HCT116 (cell line): ENCODE data around the gene IRF8. TPM values are rescaled to one million over a fixed set of nuclear protein-coding genes. Genes with fewer than 3 reads are reported as not detected.

Experiments used
- ATAC-seq: fragments of 200-7000 bp; cut with Tn5 transposase; 2 replicates; pipeline ENCODE4 v1.9.1; 2020; ENCODE audit warnings: mild to moderate bottlenecking, moderate library complexity
- BruUV-seq: library from RNA; stranded (reverse); fragments of 400-500 nt; replicated peaks from 2 replicates; lab custom pipeline; 2021; lab: Mats Ljungman, UMichigan
- CTCF ChIA-PET: fragments of 300-600 bp; sonication (Branson Sonifier 250); formaldehyde crosslinking; loops from one replicate; lab custom pipeline; 2021; ENCODE audit warnings: antibody characterized with exemption; lab: Charles Lee
- POLR2A ChIA-PET: fragments of 300-600, 350-600 bp; sonication (Branson Sonifier 250); formaldehyde crosslinking; loops from one replicate; lab custom pipeline; 2021; ENCODE audit warnings: antibody characterized with exemption; lab: Charles Lee
- RAD21 ChIA-PET, 2 experiments: fragments of 300-600 bp; sonication (Branson Sonifier 250); formaldehyde crosslinking; loops; one replicate each; lab custom pipeline; 2023; ENCODE audit warnings: low total read pairs in 2 of 2; ENCODE audit not compliant: uncharacterized antibody in 2 of 2, unreplicated experiment in 2 of 2, low non-redundant PET in 1 of 2; lab: Charles Lee
- DNase-seq: peaks from one replicate; pipeline ENCODE4 v3.0.0-alpha.2; 2010; ENCODE audit warnings: low read depth, low spot score
- H2AFZ ChIP-seq: fragments of 200-600 bp; shearing (Covaris generic), sonication (generic); 2 replicates; pipeline ENCODE4 v1.6.1; 2017; ENCODE audit warnings: low read depth, mixed run types, mixed read lengths, antibody characterized with exemption, low read length; ENCODE audit not compliant: poor library complexity, severe bottlenecking
- H3K27ac ChIP-seq: 2 replicates; pipeline ENCODE4 v1.5.1; 2012; ENCODE audit warnings: low read depth, low read length
- H3K27me3 ChIP-seq: fragments of 200-600 bp; sonication (generic); 2 replicates; pipeline ENCODE4 v1.6.1; 2016; ENCODE audit warnings: mixed run types, low read length, mixed read lengths; ENCODE audit not compliant: insufficient read depth
- H3K36me3 ChIP-seq, 2 experiments: fragments of 200-500 bp in 1 of 2; fragments of 200-600 bp in 1 of 2; sonication (Bioruptor generic) in 1 of 2; sonication (generic) in 1 of 2; 2 replicates each; pipeline versions ENCODE4 v1.5.1 to v1.6.1; 2014 to 2016; ENCODE audit warnings: low read length in 2 of 2, inconsistent platforms in 1 of 2, mixed read lengths in 1 of 2, mixed run types in 1 of 2; ENCODE audit not compliant: insufficient read depth in 2 of 2, control insufficient read depth in 1 of 2
- H3K4me1 ChIP-seq, 2 experiments: fragments of 200-600 bp in 1 of 2; sonication (generic) in 1 of 2; 2 replicates each; pipeline versions ENCODE4 v1.5.1 to v1.6.1; 2012 to 2017; ENCODE audit warnings: low read length in 2 of 2, inconsistent platforms in 1 of 2, mild to moderate bottlenecking in 1 of 2, mixed read lengths in 1 of 2, mixed run types in 1 of 2, moderate library complexity in 1 of 2; ENCODE audit not compliant: insufficient read depth in 2 of 2, control insufficient read depth in 1 of 2
- H3K4me2 ChIP-seq: fragments of 200-600 bp; sonication (generic); 2 replicates; pipeline ENCODE4 v1.6.1; 2017; ENCODE audit warnings: mixed run types, low read length, mixed read lengths
- H3K4me3 ChIP-seq, 2 experiments: fragments of 200-600 bp in 1 of 2; sonication (generic) in 1 of 2; replicated peaks in 1 of 2; 2 replicates each; pipeline ENCODE4 v1.5.1; 2011 to 2016; ENCODE audit warnings: low read length in 2 of 2, control low read depth in 1 of 2, low read depth in 1 of 2, mild to moderate bottlenecking in 1 of 2, mixed read lengths in 1 of 2, mixed run types in 1 of 2
- H3K79me2 ChIP-seq: fragments of 200-600 bp; sonication (generic); 2 replicates; pipeline ENCODE4 v1.6.1; 2017; ENCODE audit warnings: mild to moderate bottlenecking, mixed run types, low read length, moderate library complexity, mixed read lengths; ENCODE audit not compliant: insufficient read depth
- H3K9ac ChIP-seq: fragments of 200-600 bp; sonication (generic); 2 replicates; pipeline ENCODE4 v1.6.1; 2016; ENCODE audit warnings: low read length, mixed read lengths
- H3K9me2 ChIP-seq: fragments of 200-600 bp; sonication (generic), shearing (Covaris generic); 2 replicates; pipeline ENCODE4 v1.6.1; 2017; ENCODE audit warnings: mixed run types, mild to moderate bottlenecking, moderate library complexity; ENCODE audit not compliant: insufficient read depth
- H3K9me3 ChIP-seq, 2 experiments: fragments of 200-500 bp in 1 of 2; fragments of 200-600 bp in 1 of 2; sonication (Bioruptor generic) in 1 of 2; sonication (generic) in 1 of 2; 2 replicates each; pipeline ENCODE4 v1.6.1; 2014 to 2017; ENCODE audit warnings: low read length in 2 of 2, mixed read lengths in 2 of 2, inconsistent platforms in 1 of 2, low read depth in 1 of 2, mild to moderate bottlenecking in 1 of 2, mixed run types in 1 of 2, moderate library complexity in 1 of 2; ENCODE audit not compliant: control insufficient read depth in 1 of 2, insufficient read depth in 1 of 2
- H4K20me1 ChIP-seq: fragments of 200-600 bp; sonication (generic), shearing (Covaris generic); 2 replicates; pipeline ENCODE4 v1.6.1; 2017; ENCODE audit warnings: mixed run types, mild to moderate bottlenecking, moderate library complexity; ENCODE audit not compliant: insufficient read depth
- CBX3 ChIP-seq: IDR thresholded peaks from 2 replicates; pipeline ENCODE4 v1.6.1; 2012; ENCODE audit warnings: low read depth
- CEBPB ChIP-seq: IDR thresholded peaks from 2 replicates; pipeline ENCODE4 v1.6.1; 2012; ENCODE audit warnings: low read depth
- EZH2 ChIP-seq: fragments of 200-600 bp; sonication (generic); IDR thresholded peaks from 2 replicates; pipeline ENCODE4 v1.6.1; 2017; ENCODE audit warnings: antibody characterized with exemption, mixed run types
- EZH2phosphoT487 ChIP-seq: fragments of 200-600 bp; IDR thresholded peaks from 2 replicates; pipeline ENCODE4 v1.6.1; 2018; ENCODE audit warnings: antibody characterized with exemption, borderline replicate concordance
- FOSL1 ChIP-seq: IDR thresholded peaks from 2 replicates; pipeline ENCODE4 v1.6.1; 2012; ENCODE audit warnings: low read depth
- POLR2AphosphoS5 ChIP-seq: IDR thresholded peaks from 2 replicates; pipeline ENCODE4 v1.6.1; 2011; ENCODE audit warnings: mild to moderate bottlenecking, low read depth, low read length, moderate library complexity
- RAD21 ChIP-seq: IDR thresholded peaks from 2 replicates; pipeline ENCODE4 v1.6.1; 2012; ENCODE audit warnings: low read depth, mild to moderate bottlenecking
- SIN3A ChIP-seq: IDR thresholded peaks from 2 replicates; pipeline ENCODE4 v1.6.1; 2012; ENCODE audit warnings: low read depth
- SP1 ChIP-seq: IDR thresholded peaks from 2 replicates; pipeline ENCODE4 v1.6.1; 2012; ENCODE audit warnings: low read depth
- YY1 ChIP-seq: IDR thresholded peaks from 2 replicates; pipeline ENCODE4 v1.6.1; 2011; ENCODE audit warnings: low read length, low read depth, moderate library complexity, mild to moderate bottlenecking; ENCODE audit not compliant: insufficient replicate concordance; ENCODE audit errors: extremely low read depth
- ZFX ChIP-seq: fragments of 450-650 bp; IDR thresholded peaks from 2 replicates; pipeline ENCODE4 v1.6.1; 2017
- ZNF274 ChIP-seq: fragments of 200-500 bp; sonication (Bioruptor generic); IDR thresholded peaks from 2 replicates; pipeline ENCODE4 v1.6.1; 2014; ENCODE audit warnings: mild to moderate bottlenecking, low read depth, low read length, inconsistent platforms
- intact Hi-C: fragments of 100-400 bp; cut with micrococcal nuclease; formaldehyde crosslinking; loops from 2 replicates; pipeline ENCODE4 v1.10.0; 2022
- total RNA-seq: library from RNA; stranded (reverse); gene quantifications from one replicate; pipeline ENCODE4 v1.2.1, GENCODE V29; 2021; ENCODE audit not compliant: unreplicated experiment
- TF ChIP-seq, protein P1 (sequence below): IDR thresholded peaks from 2 replicates; pipeline ENCODE4 v1.6.1; 2012
- TF ChIP-seq, protein P2 (sequence below): IDR thresholded peaks from 2 replicates; pipeline ENCODE4 v1.6.1; 2012
- TF ChIP-seq, protein P3 (sequence below): IDR thresholded peaks from 2 replicates; pipeline ENCODE4 v1.6.1; 2012; ENCODE audit warnings: low read depth

Gene IRF8
- total RNA-seq, 1 experiment from 2014 or later = 0.61 TPM

DNA sequence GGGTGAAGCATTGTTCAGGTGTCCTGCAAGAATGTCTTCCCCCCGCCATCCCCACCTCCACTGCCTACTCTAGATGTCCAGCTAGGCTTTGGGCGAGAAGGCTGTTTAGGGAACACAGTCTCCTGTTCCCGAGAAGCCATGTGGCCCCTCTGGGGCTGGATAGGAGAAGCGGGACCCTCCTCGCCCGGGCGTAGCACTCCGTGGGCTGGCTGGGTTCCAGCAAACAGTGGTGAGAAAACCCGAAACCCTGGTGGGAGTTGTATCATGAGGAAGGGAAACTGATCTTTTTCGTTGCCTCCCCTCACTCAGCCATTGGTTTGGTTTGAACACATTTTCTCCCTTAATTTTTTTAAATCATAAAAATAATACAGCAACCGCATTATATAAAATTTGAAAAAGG, 56.6 kb downstream of the IRF8 start:
- Histone ChIP-seq H4K20me1 (no peaks in the 10 kb centered on the region), H3K9ac (no peak overlapping the region), H3K79me2 (no peaks in the 10 kb centered on the region), H3K36me3 (no peaks in the 10 kb centered on the region), H3K9me2 (no peaks in the 10 kb centered on the region), H3K4me1 (no peaks in the 10 kb centered on the region), H3K27ac (no peak overlapping the region), H3K4me3 (no peak overlapping the region), H3K9me3 (no peaks in the 10 kb centered on the region), H2AFZ (no peak overlapping the region), H3K4me2 (no peak overlapping the region), H3K27me3 (peaks cover 16% of the 10 kb centered on the region)
- RAD21 ChIA-PET = no interaction called here
- ATAC-seq = no peak
- no peak for DNase-seq
- intact Hi-C loops = no loop called here
- CTCF ChIA-PET = no interaction called here
- POLR2A ChIA-PET = no interaction called here
- BruUV-seq = no TSS peak
- TF ChIP-seq, protein P1, sequence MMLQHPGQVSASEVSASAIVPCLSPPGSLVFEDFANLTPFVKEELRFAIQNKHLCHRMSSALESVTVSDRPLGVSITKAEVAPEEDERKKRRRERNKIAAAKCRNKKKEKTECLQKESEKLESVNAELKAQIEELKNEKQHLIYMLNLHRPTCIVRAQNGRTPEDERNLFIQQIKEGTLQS = no peak
- TF ChIP-seq ZNF274 = no peak
- no peak for TF ChIP-seq SP1
- TF ChIP-seq CEBPB = no peak
- no peak for TF ChIP-seq EZH2phosphoT487
- TF ChIP-seq, protein P2, sequence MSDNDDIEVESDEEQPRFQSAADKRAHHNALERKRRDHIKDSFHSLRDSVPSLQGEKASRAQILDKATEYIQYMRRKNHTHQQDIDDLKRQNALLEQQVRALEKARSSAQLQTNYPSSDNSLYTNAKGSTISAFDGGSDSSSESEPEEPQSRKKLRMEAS = no peak
- TF ChIP-seq ZFX = no peak
- no peak for TF ChIP-seq FOSL1
- TF ChIP-seq CBX3 = no peak
- no peak for TF ChIP-seq EZH2
- TF ChIP-seq RAD21 = no peak
- TF ChIP-seq, all 23 proteins: peak for 0

DNA sequence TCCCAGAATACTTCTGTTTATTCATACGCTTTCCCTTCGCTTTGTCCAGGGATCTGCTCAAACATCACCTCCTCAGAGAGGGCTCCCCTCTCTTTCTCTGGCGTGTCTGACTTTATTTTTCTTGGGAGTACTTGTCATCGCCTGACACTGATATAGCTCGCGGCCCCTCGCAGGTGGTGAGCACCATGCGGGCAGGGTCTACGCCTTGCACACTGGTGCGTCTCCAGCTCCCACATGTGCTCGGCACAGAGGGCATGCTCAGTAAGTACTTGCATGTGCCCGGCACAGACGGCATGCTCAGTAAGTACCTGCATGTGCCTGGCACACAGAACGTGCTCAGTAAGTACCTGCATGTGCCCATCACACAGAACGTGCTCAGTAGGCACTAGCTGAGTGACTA, 57.5 kb downstream of the IRF8 start:
- no peak for DNase-seq
- Histone ChIP-seq H4K20me1 (no peaks in the 10 kb centered on the region), H2AFZ (no peak overlapping the region), H3K9ac (no peak overlapping the region), H3K79me2 (no peaks in the 10 kb centered on the region), H3K9me2 (no peaks in the 10 kb centered on the region), H3K4me3 (no peak overlapping the region), H3K27me3 (peaks cover 10% of the 10 kb centered on the region; the same call in 1 of the 2 replicates)
- no TSS peak for BruUV-seq
- no peak for ATAC-seq
- POLR2A ChIA-PET = no interaction called here
- TF ChIP-seq ZFX (no peak), YY1 (no peak), POLR2AphosphoS5 (no peak), SIN3A (no peak), EZH2 (no peak)
- TF ChIP-seq, protein P3, sequence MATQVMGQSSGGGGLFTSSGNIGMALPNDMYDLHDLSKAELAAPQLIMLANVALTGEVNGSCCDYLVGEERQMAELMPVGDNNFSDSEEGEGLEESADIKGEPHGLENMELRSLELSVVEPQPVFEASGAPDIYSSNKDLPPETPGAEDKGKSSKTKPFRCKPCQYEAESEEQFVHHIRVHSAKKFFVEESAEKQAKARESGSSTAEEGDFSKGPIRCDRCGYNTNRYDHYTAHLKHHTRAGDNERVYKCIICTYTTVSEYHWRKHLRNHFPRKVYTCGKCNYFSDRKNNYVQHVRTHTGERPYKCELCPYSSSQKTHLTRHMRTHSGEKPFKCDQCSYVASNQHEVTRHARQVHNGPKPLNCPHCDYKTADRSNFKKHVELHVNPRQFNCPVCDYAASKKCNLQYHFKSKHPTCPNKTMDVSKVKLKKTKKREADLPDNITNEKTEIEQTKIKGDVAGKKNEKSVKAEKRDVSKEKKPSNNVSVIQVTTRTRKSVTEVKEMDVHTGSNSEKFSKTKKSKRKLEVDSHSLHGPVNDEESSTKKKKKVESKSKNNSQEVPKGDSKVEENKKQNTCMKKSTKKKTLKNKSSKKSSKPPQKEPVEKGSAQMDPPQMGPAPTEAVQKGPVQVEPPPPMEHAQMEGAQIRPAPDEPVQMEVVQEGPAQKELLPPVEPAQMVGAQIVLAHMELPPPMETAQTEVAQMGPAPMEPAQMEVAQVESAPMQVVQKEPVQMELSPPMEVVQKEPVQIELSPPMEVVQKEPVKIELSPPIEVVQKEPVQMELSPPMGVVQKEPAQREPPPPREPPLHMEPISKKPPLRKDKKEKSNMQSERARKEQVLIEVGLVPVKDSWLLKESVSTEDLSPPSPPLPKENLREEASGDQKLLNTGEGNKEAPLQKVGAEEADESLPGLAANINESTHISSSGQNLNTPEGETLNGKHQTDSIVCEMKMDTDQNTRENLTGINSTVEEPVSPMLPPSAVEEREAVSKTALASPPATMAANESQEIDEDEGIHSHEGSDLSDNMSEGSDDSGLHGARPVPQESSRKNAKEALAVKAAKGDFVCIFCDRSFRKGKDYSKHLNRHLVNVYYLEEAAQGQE = no peak
- TF ChIP-seq, protein P2 = no peak
- TF ChIP-seq, all 23 proteins: peak for 0
- Histone ChIP-seq H3K4me2 (no peak overlapping the region), H3K4me1 (no peaks in the 10 kb centered on the region), H3K36me3 (no peaks in the 10 kb centered on the region), H3K9me3 (no peaks in the 10 kb centered on the region), H3K27ac (no peak overlapping the region)
- ChIA-PET CTCF (no interaction called here), RAD21 (no interaction called here)
- intact Hi-C loops = no loop called here
